Measurements from ENCODE around the gene RUFY2. TPM values are rescaled to one million over a fixed set of nuclear protein-coding genes. Genes with fewer than 3 reads are reported as not detected.

The RUFY2 gene
- total RNA-seq, 6 donors from 2014 or later: 10.3 to 47.7 (median 15.7) TPM

DNA sequence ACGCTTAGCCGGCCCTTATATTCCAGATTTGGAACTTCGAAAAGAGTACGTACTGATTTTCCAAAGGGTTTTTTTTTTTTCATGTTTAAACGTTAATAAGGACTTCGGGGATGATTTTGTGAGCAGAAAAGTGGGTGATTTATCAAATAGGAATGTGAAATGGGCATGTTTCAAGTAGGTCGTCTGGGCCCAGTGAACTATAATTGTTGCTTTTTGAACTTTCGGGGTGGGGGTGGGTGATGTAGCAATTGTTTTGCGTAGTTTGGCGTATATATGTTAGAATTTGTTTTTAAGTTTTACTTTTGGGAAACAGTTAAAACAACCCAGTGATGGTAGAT, 74.0 kb downstream of the RUFY2 start:
- Histone ChIP-seq H3K9me3 (no peaks in the 10 kb centered on the region), H3K36me3 (no peaks in the 10 kb centered on the region), H3K27me3 (no peaks in the 10 kb centered on the region), H3K27ac (peak overlapping the region; percentile 98 to 100 (median 99)), H3K4me3 (peak overlapping the region; percentile 68 to 78 (median 73)), H3K4me1 (peaks cover 46 to 71% (median 60%) of the 10 kb centered on the region in 4 donors)
- no peak for ATAC-seq (ENCODE audit: low FRiP score in 2 of 2)
- TF ChIP-seq EP300 (IDR thresholded peaks at IDR 0.05) (no peak), CTCF (IDR thresholded peaks at IDR 0.05) (peak in 1 of 6 experiments; percentile 3)
- no peak for DNase-seq
- WGBS, 2 donors: 0% methylated on average over 10 of the region's 10 CpGs

GRCh38 chr10:68332259-68333057, 74.6 kb downstream of the RUFY2 start, which contains the start of gene PBLD:
PBLD (minus strand) TSS chr10:68332928; CDS start chr10:68306844, 26,084 bp downstream.
- H3K27ac ChIP-seq: peak within 1 kb of the TSS; percentile 98 to 100 (median 99)
- H3K27me3 ChIP-seq: no peaks in the 10 kb centered on the region
- DNase-seq (peak; percentile 75 to 89), ATAC-seq (ENCODE audit: low FRiP score in 2 of 2) (peak; percentile 66 to 72)
- peaks cover 40 to 65% (median 56%) of the 10 kb centered on the region in 4 donors for H3K4me1 ChIP-seq
- H3K9me3 ChIP-seq: no peaks in the 10 kb centered on the region
- WGBS, 2 donors: 0% methylated on average over 43 to 44 of the region's 51 CpGs
- H3K36me3 ChIP-seq: no peaks in the 10 kb centered on the region
- TF ChIP-seq EP300 (IDR thresholded peaks at IDR 0.05) (no peak), CTCF (IDR thresholded peaks at IDR 0.05) (peak; percentile 25 to 58 (median 50)), POLR2AphosphoS5 (IDR thresholded peaks at IDR 0.05) (peak; percentile 75 to 81), POLR2A (IDR thresholded peaks at IDR 0.05) (peak; percentile 10 to 80 (median 71))
- peak within 1 kb of the TSS; percentile 68 to 78 (median 73) for H3K4me3 ChIP-seq

DNA sequence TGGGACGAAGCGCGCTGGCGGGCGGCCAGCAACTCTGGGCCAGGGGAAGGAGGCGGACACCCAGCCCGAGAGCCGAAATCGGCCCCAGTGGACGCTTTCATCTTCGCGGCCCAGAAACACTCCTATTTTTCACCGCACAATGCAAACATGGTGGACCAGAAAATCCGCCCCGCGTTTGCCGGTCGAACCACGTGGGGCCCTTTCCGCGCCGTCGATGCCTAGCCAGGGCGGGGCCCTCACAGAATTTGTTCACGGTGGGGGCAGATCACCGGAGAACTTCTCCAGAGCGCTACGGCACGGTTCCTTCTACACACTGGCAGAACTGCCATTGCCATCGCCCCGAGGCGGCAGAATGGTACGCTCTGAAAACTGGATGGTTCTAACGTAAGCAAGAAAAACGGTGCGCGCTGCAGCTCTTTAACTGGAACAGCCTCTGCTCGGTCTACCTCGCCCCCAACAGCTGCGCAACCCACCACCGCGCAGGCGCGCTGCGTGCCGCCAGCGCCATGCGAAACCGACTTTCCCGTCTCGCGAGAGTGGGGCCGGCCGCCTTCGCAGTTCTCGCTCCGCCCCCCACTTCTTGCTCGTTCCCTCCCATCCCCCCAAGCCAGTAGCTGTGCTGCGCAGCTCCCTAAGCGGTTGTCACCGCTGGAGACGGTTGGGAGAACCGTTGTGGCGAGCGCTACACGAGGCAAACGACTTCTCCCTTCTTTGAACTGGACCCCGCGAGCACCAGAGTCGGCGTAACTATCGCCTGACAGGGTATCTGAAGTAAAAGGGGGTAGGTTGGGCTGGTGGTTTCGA, 75.4 kb downstream of the RUFY2 start, which contains the start of gene HNRNPH3:
Gene HNRNPH3 (plus strand): TSS at position 610 of the 804 bp plus-strand sequence. CDS start 5,158 bp downstream, outside the sequence.
- peak in 3 of 6 experiments; percentile 14 to 52 (median 24) for TF ChIP-seq CTCF (IDR thresholded peaks at IDR 0.05)
- peak in 1 of 4 donors; percentile 41 for TF ChIP-seq EP300 (IDR thresholded peaks at IDR 0.05)
- TF ChIP-seq POLR2A (IDR thresholded peaks at IDR 0.05): peak; percentile 94 to 100 (median 98)
- TF ChIP-seq POLR2AphosphoS5 (IDR thresholded peaks at IDR 0.05): peak; percentile 99 to 100
- 0 to 1% methylated on average over 35 to 72 of the region's 73 CpGs for WGBS, 2 donors
- Histone ChIP-seq H3K4me3 (peak within 1 kb of the TSS; percentile 68 to 78 (median 73)), H3K9me3 (no peaks in the 10 kb centered on the region), H3K4me1 (peaks cover 33 to 57% (median 50%) of the 10 kb centered on the region in 4 donors), H3K27me3 (no peaks in the 10 kb centered on the region), H3K27ac (peak within 1 kb of the TSS; percentile 98 to 100 (median 99)), H3K36me3 (no peaks in the 10 kb centered on the region)
- peak; percentile 94 to 98 for ATAC-seq (ENCODE audit: low FRiP score in 2 of 2)
- peak; percentile 98 to 99 for DNase-seq

DNA sequence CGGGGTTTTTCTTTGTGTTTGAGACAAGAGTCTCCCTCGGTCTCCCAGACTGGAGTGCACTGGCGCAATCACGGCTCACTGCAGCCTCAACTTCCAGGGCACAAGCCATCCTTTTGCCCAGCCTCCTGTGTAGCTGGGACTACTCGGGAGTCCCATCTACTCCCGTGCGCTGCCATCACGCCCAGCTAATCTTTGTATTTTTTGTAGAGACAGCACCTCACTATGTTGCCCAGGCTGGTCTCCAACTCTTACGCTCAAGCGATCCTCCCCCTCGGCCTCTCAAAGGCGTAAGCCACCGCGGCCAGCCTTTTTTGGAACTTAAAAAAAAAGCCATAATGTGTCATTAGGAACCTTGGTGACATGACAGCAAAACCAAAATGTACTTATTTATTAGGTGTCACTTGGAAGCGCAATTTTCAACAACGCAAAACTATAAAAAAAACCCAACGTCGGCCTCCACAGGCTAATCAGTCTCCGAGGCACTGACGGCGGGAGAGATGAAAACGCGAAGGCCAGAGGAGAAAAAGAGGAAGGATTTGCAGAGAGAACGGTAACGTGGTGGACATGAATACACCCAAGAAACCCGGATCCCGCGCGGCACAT, 76.1 kb downstream of the RUFY2 start:
- TF ChIP-seq CTCF (IDR thresholded peaks at IDR 0.05) (no peak), POLR2A (IDR thresholded peaks at IDR 0.05) (no peak), POLR2AphosphoS5 (IDR thresholded peaks at IDR 0.05) (no peak)
- Histone ChIP-seq H3K27me3 (no peaks in the 10 kb centered on the region), H3K4me3 (peak overlapping the region; percentile 57 to 78 (median 70)), H3K9me3 (no peaks in the 10 kb centered on the region), H3K27ac (peak overlapping the region; percentile 98 to 100 (median 99)), H3K36me3 (no peaks in the 10 kb centered on the region), H3K4me1 (peaks cover 26 to 50% (median 43%) of the 10 kb centered on the region in 4 donors)
- WGBS, 2 donors: 30 to 32% methylated on average over 29 of the region's 29 CpGs
- DNase-seq: no peak
- no peak for ATAC-seq (ENCODE audit: low FRiP score in 2 of 2)
